ENCODE data around the gene RSPH6A.

RSPH6A gene

DNA sequence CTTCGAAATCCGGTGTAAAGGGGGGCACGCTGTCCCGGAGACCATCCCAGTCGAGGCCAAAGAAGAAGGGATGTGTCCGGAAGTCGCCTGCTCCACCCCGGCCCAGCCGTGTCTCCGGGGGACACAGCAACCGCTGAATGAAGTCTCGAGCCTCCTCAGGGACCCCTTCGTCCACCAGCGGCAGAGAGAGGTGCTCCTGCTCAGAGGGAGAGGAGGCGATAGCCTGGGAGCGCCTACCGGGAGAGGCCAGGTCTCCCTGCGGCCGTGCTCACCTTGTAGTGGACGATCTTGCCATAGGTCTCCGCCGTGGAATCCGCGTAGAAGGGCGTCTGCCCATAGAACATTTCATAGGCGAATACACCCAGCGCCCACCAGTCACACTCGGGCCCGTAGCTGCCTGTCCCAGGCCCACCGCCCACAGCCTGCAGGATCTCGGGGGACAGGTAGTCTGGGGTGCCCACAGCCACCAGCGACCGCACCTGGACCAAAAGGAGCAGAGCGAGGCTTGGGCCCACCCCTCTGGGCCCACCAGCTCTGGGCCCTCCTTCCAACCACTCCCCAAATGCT lies 37.6 kb downstream of the RSPH6A start:
- DNase-seq (ENCODE audit: low read depth), result no peak
- H3K27me3 ChIP-seq (replicated peaks; ENCODE audit: control insufficient read depth, insufficient read depth, low read length), result no peaks in the 10 kb centered on the region
- no peak overlapping the region for H3K9ac ChIP-seq (ENCODE audit: low read length)
- H3K4me3 ChIP-seq (ENCODE audit: low read length), result no peak overlapping the region
- peaks cover 16% of the 10 kb centered on the region for H3K4me1 ChIP-seq (ENCODE audit: control insufficient read depth, insufficient read depth, low read length)
- H3K9me3 ChIP-seq (ENCODE audit: control insufficient read depth, low read length), result no peaks in the 10 kb centered on the region
- peaks cover 53% of the 10 kb centered on the region for H3K36me3 ChIP-seq (ENCODE audit: control insufficient read depth, insufficient read depth, low read length, severe bottlenecking)

DNA sequence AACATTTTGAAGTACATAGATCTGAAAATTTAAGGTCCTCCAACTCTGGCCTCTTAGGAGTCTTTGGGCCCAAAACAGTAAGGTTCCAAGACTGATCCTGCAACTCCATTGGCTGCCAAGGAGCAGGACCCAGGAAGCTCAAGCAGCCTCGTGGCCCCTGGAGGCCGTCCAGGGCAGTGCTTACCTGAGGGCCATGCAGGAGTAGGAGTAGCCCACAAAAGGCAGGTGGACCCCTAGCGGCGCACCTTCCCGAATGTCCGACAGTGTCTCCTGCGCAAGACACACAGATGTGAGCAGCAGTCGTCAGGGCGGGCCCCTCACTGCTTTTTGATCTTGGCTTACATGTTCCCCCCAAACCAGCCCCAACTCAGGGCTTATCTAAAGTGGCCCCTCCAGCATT lies 40.3 kb downstream of the RSPH6A start:
- Histone ChIP-seq H3K36me3 (ENCODE audit: control insufficient read depth, insufficient read depth, low read length, severe bottlenecking) (peaks cover 60% of the 10 kb centered on the region), H3K27me3 (replicated peaks; ENCODE audit: control insufficient read depth, insufficient read depth, low read length) (no peaks in the 10 kb centered on the region), H3K4me3 (ENCODE audit: low read length) (no peak overlapping the region), H3K9ac (ENCODE audit: low read length) (no peak overlapping the region), H3K4me1 (ENCODE audit: control insufficient read depth, insufficient read depth, low read length) (peaks cover 8% of the 10 kb centered on the region), H3K9me3 (ENCODE audit: control insufficient read depth, low read length) (no peaks in the 10 kb centered on the region)
- no peak for DNase-seq (ENCODE audit: low read depth)

DNA sequence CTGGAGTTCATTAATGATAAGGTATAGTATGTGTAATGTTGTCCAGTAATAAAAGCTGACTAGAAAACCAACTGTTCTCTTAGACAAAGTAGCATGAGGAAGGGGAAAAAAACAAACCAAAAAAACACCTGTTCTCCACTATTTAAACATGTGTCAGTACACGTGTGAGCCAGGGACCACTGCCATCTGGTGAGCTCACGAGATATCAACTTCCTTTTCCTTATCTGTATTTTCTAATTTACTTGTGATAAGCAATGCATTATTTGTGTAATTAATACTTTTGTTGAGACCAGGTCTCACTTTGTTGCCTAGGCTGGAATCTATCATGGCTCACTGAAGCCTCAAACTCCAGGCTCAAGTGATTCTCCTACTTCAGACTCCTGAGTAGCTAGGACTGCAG lies 41.7 kb downstream of the RSPH6A start:
- peaks cover 50% of the 10 kb centered on the region for H3K36me3 ChIP-seq (ENCODE audit: control insufficient read depth, insufficient read depth, low read length, severe bottlenecking)

GRCh38 chr19:45772912-45773311 lies 42.2 kb downstream of the RSPH6A start:
- Histone ChIP-seq H3K9me3 (ENCODE audit: control insufficient read depth, low read length) (no peaks in the 10 kb centered on the region), H3K4me3 (ENCODE audit: low read length) (no peak overlapping the region), H3K36me3 (ENCODE audit: control insufficient read depth, insufficient read depth, low read length, severe bottlenecking) (peaks cover 45% of the 10 kb centered on the region), H3K9ac (ENCODE audit: low read length) (peak overlapping the region; percentile 2), H3K27me3 (replicated peaks; ENCODE audit: control insufficient read depth, insufficient read depth, low read length) (no peaks in the 10 kb centered on the region), H3K4me1 (ENCODE audit: control insufficient read depth, insufficient read depth, low read length) (peaks cover 9% of the 10 kb centered on the region)
- DNase-seq (ENCODE audit: low read depth), result no peak

More for the DNA sequence above, 41.7 kb downstream of the RSPH6A start:
- Histone ChIP-seq H3K27me3 (replicated peaks; ENCODE audit: control insufficient read depth, insufficient read depth, low read length) (no peaks in the 10 kb centered on the region), H3K4me1 (ENCODE audit: control insufficient read depth, insufficient read depth, low read length) (peaks cover 9% of the 10 kb centered on the region), H3K4me3 (ENCODE audit: low read length) (no peak overlapping the region), H3K9ac (ENCODE audit: low read length) (peak overlapping the region; percentile 2), H3K9me3 (ENCODE audit: control insufficient read depth, low read length) (no peaks in the 10 kb centered on the region)
- no peak for DNase-seq (ENCODE audit: low read depth)

DNA sequence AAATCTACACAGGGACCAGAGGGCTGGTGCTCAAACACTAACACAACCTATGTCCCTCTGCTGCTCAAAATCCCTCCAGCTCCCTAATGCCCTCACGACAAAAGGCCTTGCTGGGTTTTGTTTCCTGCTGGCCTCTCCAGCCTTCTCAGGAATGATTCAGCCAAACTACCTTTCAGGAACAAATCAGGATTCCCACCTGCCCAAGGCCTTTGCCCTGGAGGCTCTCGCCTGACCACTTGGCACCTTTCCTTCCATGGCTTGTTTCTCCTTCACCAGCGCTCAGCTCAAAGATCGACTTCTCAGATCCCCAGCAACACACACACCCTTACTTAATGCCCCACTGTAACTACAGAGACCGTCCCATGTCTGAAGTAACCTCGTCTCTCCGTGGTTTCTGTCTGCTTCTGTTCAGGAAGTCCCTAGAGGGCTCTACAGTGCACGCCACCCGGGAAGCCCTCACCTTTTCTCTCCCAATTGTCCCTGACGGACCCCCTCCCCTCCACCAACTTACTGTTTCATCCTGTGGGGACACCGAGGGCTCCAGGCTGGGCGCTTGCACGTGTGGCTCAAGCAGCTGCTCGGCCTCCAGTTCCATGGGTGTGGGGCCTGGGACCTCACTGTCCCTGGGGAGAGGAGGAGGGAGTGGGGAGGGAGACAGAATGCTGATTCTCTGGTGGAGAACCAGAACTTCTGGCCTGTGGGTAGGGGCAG lies 42.8 kb downstream of the RSPH6A start:
- Histone ChIP-seq H3K4me1 (ENCODE audit: control insufficient read depth, insufficient read depth, low read length) (peaks cover 9% of the 10 kb centered on the region), H3K4me3 (ENCODE audit: low read length) (no peak overlapping the region), H3K27me3 (replicated peaks; ENCODE audit: control insufficient read depth, insufficient read depth, low read length) (no peaks in the 10 kb centered on the region), H3K9ac (ENCODE audit: low read length) (peak overlapping the region; percentile 2), H3K36me3 (ENCODE audit: control insufficient read depth, insufficient read depth, low read length, severe bottlenecking) (peaks cover 39% of the 10 kb centered on the region), H3K9me3 (ENCODE audit: control insufficient read depth, low read length) (no peaks in the 10 kb centered on the region)
- no peak for DNase-seq (ENCODE audit: low read depth)

DNA sequence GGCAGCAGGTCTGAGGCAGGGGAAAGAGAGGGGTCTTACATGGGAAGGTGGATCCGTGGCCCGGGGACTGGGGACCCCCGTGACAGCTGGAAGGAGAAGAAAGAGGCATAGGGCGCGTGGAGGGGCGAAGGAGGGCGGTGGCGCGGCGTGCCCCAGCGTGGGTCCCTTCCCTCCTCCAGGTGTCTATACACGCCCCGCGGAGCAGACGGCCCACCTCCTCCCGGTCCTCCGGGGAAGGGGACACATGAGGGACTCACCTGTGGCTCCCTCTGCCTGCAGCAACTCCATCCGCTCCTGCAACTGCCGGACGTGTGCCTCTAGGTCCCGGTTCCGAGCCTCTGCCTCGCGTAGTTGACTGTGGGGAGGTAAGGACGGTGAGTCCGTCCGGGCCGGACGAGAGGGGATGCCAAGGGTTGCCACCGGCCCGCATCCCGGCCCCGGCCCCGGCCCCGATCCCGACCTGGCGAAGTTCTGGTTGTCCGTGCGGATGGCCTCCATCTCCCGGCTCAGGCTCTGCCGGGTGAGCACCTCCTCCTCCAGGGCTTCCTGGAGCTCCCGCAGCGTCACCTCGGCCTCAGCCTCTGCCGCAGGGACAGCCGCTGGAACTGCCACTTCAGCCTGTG lies 43.7 kb downstream of the RSPH6A start:
- Histone ChIP-seq H3K27me3 (replicated peaks; ENCODE audit: control insufficient read depth, insufficient read depth, low read length) (no peaks in the 10 kb centered on the region), H3K4me3 (ENCODE audit: low read length) (no peak overlapping the region), H3K9me3 (ENCODE audit: control insufficient read depth, low read length) (no peaks in the 10 kb centered on the region), H3K9ac (ENCODE audit: low read length) (peak overlapping the region; percentile 34), H3K36me3 (ENCODE audit: control insufficient read depth, insufficient read depth, low read length, severe bottlenecking) (peaks cover 30% of the 10 kb centered on the region), H3K4me1 (ENCODE audit: control insufficient read depth, insufficient read depth, low read length) (peaks cover 18% of the 10 kb centered on the region)
- no peak for DNase-seq (ENCODE audit: low read depth)

DNA sequence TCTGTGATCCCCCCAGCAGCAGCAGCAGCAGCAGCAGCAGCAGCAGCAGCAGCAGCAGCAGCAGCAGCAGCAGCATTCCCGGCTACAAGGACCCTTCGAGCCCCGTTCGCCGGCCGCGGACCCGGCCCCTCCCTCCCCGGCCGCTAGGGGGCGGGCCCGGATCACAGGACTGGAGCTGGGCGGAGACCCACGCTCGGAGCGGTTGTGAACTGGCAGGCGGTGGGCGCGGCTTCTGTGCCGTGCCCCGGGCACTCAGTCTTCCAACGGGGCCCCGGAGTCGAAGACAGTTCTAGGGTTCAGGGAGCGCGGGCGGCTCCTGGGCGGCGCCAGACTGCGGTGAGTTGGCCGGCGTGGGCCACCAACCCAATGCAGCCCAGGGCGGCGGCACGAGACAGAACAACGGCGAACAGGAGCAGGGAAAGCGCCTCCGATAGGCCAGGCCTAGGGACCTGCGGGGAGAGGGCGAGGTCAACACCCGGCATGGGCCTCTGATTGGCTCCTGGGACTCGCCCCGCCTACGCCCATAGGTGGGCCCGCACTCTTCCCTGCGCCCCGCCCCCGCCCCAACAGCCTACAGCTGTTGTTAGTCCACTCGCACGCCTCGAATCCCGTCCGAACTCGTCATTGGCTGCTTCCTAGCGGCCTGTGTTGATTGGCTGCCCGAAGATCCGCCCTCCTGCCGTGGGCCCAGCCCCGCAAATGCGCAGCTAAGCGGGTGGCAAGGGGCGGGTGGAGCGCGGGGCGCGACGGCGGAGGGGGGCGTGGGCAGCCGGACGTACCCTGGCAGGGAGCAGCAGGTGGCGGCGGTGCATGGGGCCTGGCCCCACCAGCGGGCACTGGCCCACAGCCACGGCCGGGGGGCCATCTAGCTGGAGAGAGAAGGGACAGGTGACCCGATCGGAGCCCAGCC lies 44.7 kb downstream of the RSPH6A start:
- Histone ChIP-seq H3K27me3 (replicated peaks; ENCODE audit: control insufficient read depth, insufficient read depth, low read length) (no peaks in the 10 kb centered on the region), H3K36me3 (ENCODE audit: control insufficient read depth, insufficient read depth, low read length, severe bottlenecking) (peaks cover 27% of the 10 kb centered on the region), H3K9me3 (ENCODE audit: control insufficient read depth, low read length) (no peaks in the 10 kb centered on the region), H3K4me1 (ENCODE audit: control insufficient read depth, insufficient read depth, low read length) (peaks cover 23% of the 10 kb centered on the region), H3K9ac (ENCODE audit: low read length) (peak overlapping the region; percentile 91), H3K4me3 (ENCODE audit: low read length) (peak overlapping the region; percentile 79)
- peak; percentile 96 for DNase-seq (ENCODE audit: low read depth)

DNA sequence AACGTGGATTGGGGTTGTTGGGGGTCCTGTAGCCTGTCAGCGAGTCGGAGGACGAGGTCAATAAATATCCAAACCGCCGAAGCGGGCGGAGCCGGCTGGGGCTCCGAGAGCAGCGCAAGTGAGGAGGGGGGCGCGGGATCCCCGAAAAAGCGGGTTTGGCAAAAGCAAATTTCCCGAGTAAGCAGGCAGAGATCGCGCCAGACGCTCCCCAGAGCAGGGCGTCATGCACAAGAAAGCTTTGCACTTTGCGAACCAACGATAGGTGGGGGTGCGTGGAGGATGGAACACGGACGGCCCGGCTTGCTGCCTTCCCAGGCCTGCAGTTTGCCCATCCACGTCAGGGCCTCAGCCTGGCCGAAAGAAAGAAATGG lies 45.3 kb downstream of the RSPH6A start:
- Histone ChIP-seq H3K4me1 (ENCODE audit: control insufficient read depth, insufficient read depth, low read length) (peaks cover 23% of the 10 kb centered on the region), H3K27me3 (replicated peaks; ENCODE audit: control insufficient read depth, insufficient read depth, low read length) (no peaks in the 10 kb centered on the region)
- DNase-seq (ENCODE audit: low read depth), result peak; percentile 50

DNA sequence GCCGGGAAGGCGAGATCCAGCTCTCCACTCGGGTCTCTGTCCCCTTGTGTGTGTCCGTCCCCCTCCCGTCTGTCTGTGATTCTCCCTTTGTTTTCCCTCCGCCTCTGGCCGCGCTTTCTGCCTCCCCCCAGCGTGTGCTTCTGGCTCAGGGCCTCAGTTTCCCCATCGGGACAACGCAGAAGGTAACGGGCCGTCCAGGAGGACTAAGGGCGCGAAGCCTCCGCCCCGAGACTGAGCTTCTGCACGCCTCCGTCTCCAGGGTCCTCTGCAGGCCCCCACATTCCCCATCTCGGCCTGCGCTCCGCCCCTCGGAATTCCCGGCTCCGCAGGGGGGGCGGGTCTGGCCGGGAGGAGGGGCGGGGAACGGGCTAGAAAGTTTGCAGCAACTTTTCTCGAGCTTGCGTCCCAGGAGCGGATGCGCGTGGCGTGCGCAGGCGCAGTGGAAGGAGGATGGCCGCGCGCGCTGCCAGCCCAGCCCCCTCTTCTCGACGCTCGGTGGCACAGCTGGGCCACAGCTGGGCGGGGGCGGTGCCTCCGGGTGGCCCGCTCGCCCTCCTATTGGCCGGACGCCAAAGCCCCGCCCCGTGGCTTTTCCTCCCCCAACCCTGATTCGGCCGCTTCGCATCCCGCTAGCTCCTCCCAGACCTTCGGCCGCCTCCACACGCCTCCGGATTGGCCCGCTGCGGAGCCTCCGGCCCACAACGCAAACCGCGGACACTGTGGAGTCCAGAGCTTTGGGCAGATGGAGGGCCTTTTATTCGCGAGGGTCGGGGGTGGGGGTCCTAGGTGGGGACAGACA lies 45.9 kb downstream of the RSPH6A start, which contains the start of gene SIX5:
Gene SIX5 (minus strand): TSS at position 269 of the 799 bp plus-strand sequence. CDS start 408 bp downstream, outside the sequence.
- H3K4me1 ChIP-seq (ENCODE audit: control insufficient read depth, insufficient read depth, low read length), result peaks cover 28% of the 10 kb centered on the region
- no peaks in the 10 kb centered on the region for H3K9me3 ChIP-seq (ENCODE audit: control insufficient read depth, low read length)
- peaks cover 16% of the 10 kb centered on the region for H3K36me3 ChIP-seq (ENCODE audit: control insufficient read depth, insufficient read depth, low read length, severe bottlenecking)
- peak within 1 kb of the TSS; percentile 96 for H3K9ac ChIP-seq (ENCODE audit: low read length)
- H3K27me3 ChIP-seq (replicated peaks; ENCODE audit: control insufficient read depth, insufficient read depth, low read length), result no peaks in the 10 kb centered on the region
- peak; percentile 99 for DNase-seq (ENCODE audit: low read depth)
- H3K4me3 ChIP-seq (ENCODE audit: low read length), result peak within 1 kb of the TSS; percentile 95

More for the DNA sequence above, 45.3 kb downstream of the RSPH6A start:
- Histone ChIP-seq H3K9ac (ENCODE audit: low read length) (peak overlapping the region; percentile 91), H3K4me3 (ENCODE audit: low read length) (peak overlapping the region; percentile 79), H3K9me3 (ENCODE audit: control insufficient read depth, low read length) (no peaks in the 10 kb centered on the region), H3K36me3 (ENCODE audit: control insufficient read depth, insufficient read depth, low read length, severe bottlenecking) (peaks cover 21% of the 10 kb centered on the region)

GRCh38 chr19:45768655-45768983 lies 46.5 kb downstream of the RSPH6A start:
- H3K36me3 ChIP-seq (ENCODE audit: control insufficient read depth, insufficient read depth, low read length, severe bottlenecking), result peaks cover 14% of the 10 kb centered on the region
- H3K9ac ChIP-seq (ENCODE audit: low read length), result peak overlapping the region; percentile 96
- peak overlapping the region; percentile 95 for H3K4me3 ChIP-seq (ENCODE audit: low read length)
- H3K9me3 ChIP-seq (ENCODE audit: control insufficient read depth, low read length), result no peaks in the 10 kb centered on the region
- no peaks in the 10 kb centered on the region for H3K27me3 ChIP-seq (replicated peaks; ENCODE audit: control insufficient read depth, insufficient read depth, low read length)
- H3K4me1 ChIP-seq (ENCODE audit: control insufficient read depth, insufficient read depth, low read length), result peaks cover 32% of the 10 kb centered on the region
- peak; percentile 82 for DNase-seq (ENCODE audit: low read depth)
